Heart right ventricle (tissue), 16 donors: ENCODE measurements around the gene CD4. TPM values are rescaled to one million over a fixed set of nuclear protein-coding genes. Genes with fewer than 3 reads are reported as not detected.

Source experiments
- ATAC-seq, 8 donors: fragments of 200-7000 bp; cut with Tn5 transposase; one replicate each; pipeline ENCODE4 v1.9.1; 2020; ENCODE audit warnings: mild to moderate bottlenecking in 8 of 8, moderate library complexity in 8 of 8, moderate number of reproducible peaks in 1 of 8
- DNase-seq, 2 donors: peaks; one replicate each; pipeline ENCODE4 v3.0.0-alpha.2; 2020
- H3K27ac ChIP-seq, 10 donors: fragments of 200-600 bp; sonication (generic) in 2 of 10; one replicate each; pipeline versions ENCODE4 v1.5.0 to v1.8.0; 2020 to 2022; ENCODE audit warnings: mild to moderate bottlenecking in 3 of 10
- H3K27me3 ChIP-seq, 7 donors: fragments of 200-600 bp; one replicate each; pipeline ENCODE4 v1.8.0; 2021 to 2022; ENCODE audit warnings: mild to moderate bottlenecking in 2 of 7
- H3K36me3 ChIP-seq, 9 donors: fragments of 200-600 bp; sonication (generic) in 1 of 9; one replicate each; pipeline versions ENCODE4 v1.5.0 to v1.8.0; 2020 to 2022; ENCODE audit warnings: mild to moderate bottlenecking in 2 of 9
- H3K4me1 ChIP-seq, 9 donors: fragments of 200-600 bp; sonication (generic) in 1 of 9; one replicate each; pipeline versions ENCODE4 v1.5.0 to v1.8.0; 2020 to 2022; ENCODE audit warnings: mild to moderate bottlenecking in 4 of 9
- H3K4me3 ChIP-seq, 10 donors: fragments of 200-600 bp; sonication (generic) in 2 of 10; one replicate each; pipeline versions ENCODE4 v1.5.0 to v1.8.0; 2020 to 2022; ENCODE audit warnings: mild to moderate bottlenecking in 7 of 10, moderate library complexity in 2 of 10
- H3K9me3 ChIP-seq, 11 donors: fragments of 200-600 bp in 10 of 11; sonication (generic) in 2 of 11; one replicate each; pipeline versions ENCODE4 v1.5.0 to v1.8.0; 2013 to 2022; ENCODE audit warnings: mild to moderate bottlenecking in 2 of 11, control low read depth in 1 of 11, moderate library complexity in 1 of 11
- CTCF ChIP-seq, 9 donors: fragments of 200-600 bp; sonication (generic) in 2 of 9; IDR thresholded peaks; one replicate each; pipeline versions ENCODE4 v1.5.0 to v1.8.0; 2021 to 2022; ENCODE audit warnings: antibody characterized with exemption in 9 of 9, mild to moderate bottlenecking in 5 of 9, moderate library complexity in 1 of 9
- WGBS, 2 donors: extraction: QIAGEN DNeasy Blood & Tissue Kit; methylation state at CpG; one replicate each; pipeline ENCODE4 v1.1.7; 2013; ENCODE audit warnings: inconsistent platforms in 1 of 2; 5-methylcytosine and 5-hydroxymethylcytosine counted together
- intact Hi-C, 10 donors: fragments of 100-400 bp; cut with DNase I; formaldehyde crosslinking; loops; one replicate each; pipeline versions ENCODE4 v1.11.1 to v1.14.2; 2022
- polyA plus RNA-seq, 2 donors: library from polyadenylated mRNA; stranded (reverse); fragments of 200-250 nt; gene quantifications; one replicate each; pipeline ENCODE4 v1.2.3, GENCODE V29; 2013
- total RNA-seq, 10 donors: library from RNA; stranded (reverse); fragmentation: NEBNext Ultra II Directional in 3 of 10; extraction: Animal tissue kit (Norgen Biotek cat#: 25700) in 3 of 10; gene quantifications; one replicate each; pipeline versions ENCODE4 v1.2.1 to v1.2.4, GENCODE V29; 2021 to 2023
- donor health status: Arrhythmogenic right ventricular cardiomyopathy.
- donor health status: ischemic (EF 13 %, LVEDD 7.1; RV severe dilation, severe dysfunction).
- donor health status: healthy with polysubstance abuse.
- donor health status: DM: no; HTN: yes; CAD: no.
- donor health status: DM: no; HTN: no; CAD: no.
- donor health status: ischemic (EF 25% LVEDD 6.9; RV normal size, moderate dysfunction).
- donor health status: ischemic (EF 25% LVEDD 5.7; RV mildly dilated, moderate dysfunction).
- donor health status: healthy.
- donor health status: DM: yes; HTN: yes; CAD: no.
- donor health status: Ischemic cardiomyopathy.
- donor health status: ischemic (EF 35%, LVEDD 5.7; RV mildly dilated, moderate dysfunction).
- donor health status: nonischemic (EF 11% LVEDD 7.7; RV severe dilation, severe dysfunction).
- donor health status: DM: yes; HTN: yes; CAD: no.
- donor health status: PGD.
- donor health status: ischemic (EF 29% LVEDD 5.4; RV normal size, mild dysfunction).
- donor health status: nonischemic (EF 23%, LVEDD 6.1; RV moderate dilation, normal function).

CD4 gene
- total and polyA plus RNA-seq, 12 donors = 2.6 to 44.3 (median 4.2) TPM

- Histone ChIP-seq H3K9me3 (no peaks in the 10 kb centered on the region), H3K36me3 (peaks cover 0 to 76% (median 20%) of the 10 kb centered on the region in 9 donors), H3K27me3 (no peaks in the 10 kb centered on the region), H3K27ac (no peak overlapping the region), H3K4me1 (peaks cover 0 to 54% (median 6%) of the 10 kb centered on the region in 9 donors), H3K4me3 (no peak overlapping the region)
- no peak for TF ChIP-seq CTCF (IDR thresholded peaks at IDR 0.05)
- 94 to 95% methylated on average over 26 of the region's 26 CpGs for WGBS, 2 donors
- intact Hi-C loops = no loop called here
- no peak for ATAC-seq
- no peak for DNase-seq
These were observed 48.2 kb downstream of the CD4 start for GRCh38 chr12:6837370-6838060.

- intact Hi-C loops = no loop called here
- Histone ChIP-seq H3K27ac (no peak overlapping the region), H3K9me3 (no peaks in the 10 kb centered on the region), H3K36me3 (peaks cover 0 to 82% (median 20%) of the 10 kb centered on the region in 9 donors), H3K4me1 (peaks cover 0 to 51% (median 6%) of the 10 kb centered on the region in 9 donors), H3K4me3 (no peak overlapping the region), H3K27me3 (no peaks in the 10 kb centered on the region)
- 93 to 95% methylated on average over 16 of the region's 16 CpGs for WGBS, 2 donors
- no peak for TF ChIP-seq CTCF (IDR thresholded peaks at IDR 0.05)
- ATAC-seq (peak in 1 of 8 donors; percentile 3), DNase-seq (no peak)
These were observed 49.5 kb downstream of the CD4 start for GRCh38 chr12:6838854-6839253.

- TF ChIP-seq CTCF (IDR thresholded peaks at IDR 0.05) = no peak
- H3K27me3 ChIP-seq = no peaks in the 10 kb centered on the region
- H3K27ac ChIP-seq = peak overlapping the region in 2 of 10 donors; percentile 56 to 67
- H3K9me3 ChIP-seq = no peaks in the 10 kb centered on the region
- ATAC-seq (peak in 2 of 8 donors; percentile 1), DNase-seq (no peak)
- intact Hi-C loops = no loop called here
- WGBS, 2 donors = 82 to 87% methylated on average over 10 of the region's 10 CpGs
- no peak overlapping the region for H3K4me3 ChIP-seq
- peaks cover 0 to 82% (median 23%) of the 10 kb centered on the region in 9 donors for H3K36me3 ChIP-seq
- peaks cover 0 to 45% (median 6%) of the 10 kb centered on the region in 9 donors for H3K4me1 ChIP-seq
These were observed 50.3 kb downstream of the CD4 start for GRCh38 chr12:6839482-6840201.

- TF ChIP-seq CTCF (IDR thresholded peaks at IDR 0.05) = no peak
- DNase-seq = no peak
- Histone ChIP-seq H3K27me3 (no peaks in the 10 kb centered on the region), H3K4me3 (no peak overlapping the region), H3K4me1 (peaks cover 0 to 38% (median 0%) of the 10 kb centered on the region in 9 donors), H3K9me3 (no peaks in the 10 kb centered on the region), H3K27ac (peak overlapping the region in 3 of 10 donors; percentile 56 to 67 (median 56)), H3K36me3 (peaks cover 0 to 83% (median 30%) of the 10 kb centered on the region in 9 donors)
- ATAC-seq = peak in 5 of 8 donors; percentile 1 to 20 (median 7)
- intact Hi-C loops = no loop called here
- 42 to 47% methylated on average over 1 of the region's 1 CpG for WGBS, 2 donors
These were observed 51.0 kb downstream of the CD4 start for GRCh38 chr12:6840330-6840729.
